ENCODE data around the gene DMRTC2. TPM values are rescaled to one million over a fixed set of nuclear protein-coding genes. Genes with fewer than 3 reads are reported as not detected.

Gene DMRTC2
- total and polyA plus RNA-seq, 5 experiments from 2014 or later: not detected

- H3K9me3 Mint-ChIP-seq: no peaks in the 10 kb centered on the region
- POLR2A ChIA-PET: interaction anchor here (0.8 to 3.9 kb wide), 5 partner anchors 9 to 25 kb away, joined by 3 to 61 read pairs (median 3); partner anchors contain the start of gene ARHGEF1
These were observed 52.3 kb downstream of the DMRTC2 start for GRCh38 chr19:41897181-41897580.

DNA sequence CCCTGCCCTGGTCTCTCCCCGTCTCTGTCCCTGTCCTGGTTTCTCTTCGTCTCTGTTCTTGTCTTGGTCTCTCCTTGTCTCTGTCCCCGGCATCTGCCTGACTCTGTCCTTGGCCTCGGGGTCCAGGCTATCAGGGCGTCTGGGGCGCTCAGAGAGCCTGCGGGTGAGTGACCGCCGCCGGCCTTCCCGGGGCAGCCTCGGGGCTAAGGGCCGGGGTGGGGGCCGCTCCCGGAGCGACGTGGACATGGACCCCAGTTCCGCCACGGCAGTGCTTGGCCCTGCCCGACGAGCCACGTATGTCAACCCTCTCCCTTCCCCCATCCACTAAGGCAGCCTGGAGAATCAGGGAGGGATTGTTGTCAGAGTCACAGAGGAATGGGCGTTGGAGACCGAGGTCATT, 53.0 kb downstream of the DMRTC2 start:
- H3K27ac Mint-ChIP-seq: peak overlapping the region; percentile 47 to 96 (median 82)
- peaks cover 4 to 90% (median 26%) of the 10 kb centered on the region in 3 donors for H3K36me3 Mint-ChIP-seq
- H3K27me3 Mint-ChIP-seq: no peaks in the 10 kb centered on the region
- no peak for ATAC-seq
- POLR2A ChIA-PET: interaction anchor here (0.8 to 15.2 kb wide), 8 partner anchors 10 to 38 kb away, joined by 3 to 465 read pairs (median 6); partner anchors contain the start of genes ARHGEF1 and RPS19
- no peaks in the 10 kb centered on the region for H3K9me3 Mint-ChIP-seq
- peak overlapping the region in 7 of 10 donors; percentile 7 to 69 (median 56) for H3K4me3 Mint-ChIP-seq
- DNase-seq: no peak
- H3K4me1 Mint-ChIP-seq: peaks cover 30 to 73% (median 64%) of the 10 kb centered on the region in 4 donors

More at GRCh38 chr19:41897181-41897580, 52.3 kb downstream of the DMRTC2 start:
- peaks cover 4 to 84% (median 24%) of the 10 kb centered on the region in 3 donors for H3K36me3 Mint-ChIP-seq
- DNase-seq (no peak), ATAC-seq (no peak)
- peaks cover 30 to 73% (median 67%) of the 10 kb centered on the region in 4 donors for H3K4me1 Mint-ChIP-seq
- peak overlapping the region in 5 of 10 donors; percentile 70 to 96 (median 86) for H3K27ac Mint-ChIP-seq
- peak overlapping the region in 1 of 10 donors; percentile 59 for H3K4me3 Mint-ChIP-seq
- no peaks in the 10 kb centered on the region for H3K27me3 Mint-ChIP-seq

DNA sequence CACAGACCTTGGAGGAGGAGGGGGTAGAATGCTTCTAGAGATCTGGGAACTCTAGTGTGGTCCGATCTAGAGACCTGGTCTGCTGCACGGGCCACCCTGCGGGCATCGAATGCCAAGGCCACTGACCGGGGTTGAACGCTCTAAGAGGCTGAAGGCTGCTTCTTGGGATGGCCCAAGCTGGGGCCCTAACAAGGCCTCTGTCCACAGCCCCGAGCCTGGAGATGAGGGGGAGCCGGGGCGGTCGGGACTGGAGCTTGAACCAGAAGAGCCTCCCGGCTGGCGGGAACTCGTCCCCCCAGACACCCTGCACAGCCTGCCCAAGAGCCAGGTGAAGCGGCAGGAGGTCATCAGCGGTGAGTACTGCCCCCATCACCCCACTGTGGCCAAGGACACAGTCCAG, 53.4 kb downstream of the DMRTC2 start:
- H3K4me3 Mint-ChIP-seq: peak overlapping the region in 8 of 10 donors; percentile 7 to 69 (median 40)
- H3K4me1 Mint-ChIP-seq: peaks cover 27 to 74% (median 60%) of the 10 kb centered on the region in 4 donors
- H3K36me3 Mint-ChIP-seq: peaks cover 4 to 91% (median 28%) of the 10 kb centered on the region in 3 donors
- DNase-seq (no peak), ATAC-seq (no peak)
- POLR2A ChIA-PET: interaction anchor here (0.9 to 15.2 kb wide), 5 partner anchors 12 to 39 kb away, joined by 3 to 465 read pairs (median 8); partner anchors contain the start of genes ARHGEF1 and RPS19
- H3K9me3 Mint-ChIP-seq: no peaks in the 10 kb centered on the region
- H3K27me3 Mint-ChIP-seq: no peaks in the 10 kb centered on the region
- H3K27ac Mint-ChIP-seq: peak overlapping the region in 9 of 10 donors; percentile 47 to 96 (median 72)

Small RNAs within 50 kb of the gene (microRNA-seq; reads per million reads assigned to microRNA genes)
- not detected for gene MIR6797 (ENCODE audit: borderline microRNAs expressed)

Other genes starting within 250 kb of the DMRTC2 start
- gene CEACAM4, start 218.0 kb upstream of the DMRTC2 start, total RNA-seq: not detected
- gene CEACAM4, start 218.0 kb upstream of the DMRTC2 start, polyA plus RNA-seq: not detected
- gene CEACAM7, start 156.8 kb upstream of the DMRTC2 start, total RNA-seq: not detected
- gene CEACAM7, start 156.8 kb upstream of the DMRTC2 start, polyA plus RNA-seq: not detected
- not detected for gene CEACAM5, start 136.4 kb upstream of the DMRTC2 start, total RNA-seq
- gene CEACAM5, start 136.4 kb upstream of the DMRTC2 start, polyA plus RNA-seq: not detected
- gene CEACAM6, start 89.5 kb upstream of the DMRTC2 start, total RNA-seq: not detected
- not detected for gene CEACAM6, start 89.5 kb upstream of the DMRTC2 start, polyA plus RNA-seq
- gene CEACAM3, start 48.5 kb upstream of the DMRTC2 start, total RNA-seq: not detected
- not detected for gene CEACAM3, start 48.5 kb upstream of the DMRTC2 start, polyA plus RNA-seq
- gene LYPD4, start 359 bp upstream of the DMRTC2 start, total RNA-seq: not detected
- gene LYPD4, start 359 bp upstream of the DMRTC2 start, polyA plus RNA-seq: not detected
- gene RPS19, start 15.2 kb downstream of the DMRTC2 start, total RNA-seq: 1,000 to 10,000 TPM; 3,479 to 3,513 TPM
- 1,000 to 10,000 TPM; 6,905 to 8,825 (median 8,505) TPM for gene RPS19, start 15.2 kb downstream of the DMRTC2 start, polyA plus RNA-seq
- gene CD79A, start 32.2 kb downstream of the DMRTC2 start, total RNA-seq: 10 to 100 TPM; 48.6 to 51.0 TPM
- gene CD79A, start 32.2 kb downstream of the DMRTC2 start, polyA plus RNA-seq: 10 to 100 TPM; 54.9 to 88.2 (median 85.1) TPM
- 1,000 to 10,000 TPM; 1,211 to 1,239 TPM for gene ARHGEF1, start 38.1 kb downstream of the DMRTC2 start, total RNA-seq
- gene ARHGEF1, start 38.1 kb downstream of the DMRTC2 start, polyA plus RNA-seq: 100 to 1,000 TPM; 161 to 346 (median 211) TPM
- gene ERFL, start 83.4 kb downstream of the DMRTC2 start, total RNA-seq: 1 to 10 TPM; 7.5 to 8.1 TPM
- not detected for gene ERFL, start 83.4 kb downstream of the DMRTC2 start, polyA plus RNA-seq
- 10 to 100 TPM; 87.6 to 90.3 TPM for gene RABAC1, start 114.3 kb downstream of the DMRTC2 start, total RNA-seq
- gene RABAC1, start 114.3 kb downstream of the DMRTC2 start, polyA plus RNA-seq: 100 to 1,000 TPM; 201 to 288 (median 231) TPM
- gene ATP1A3, start 149.2 kb downstream of the DMRTC2 start, total RNA-seq: 1 to 10 TPM; 3.4 to 6.2 TPM
- gene ATP1A3, start 149.2 kb downstream of the DMRTC2 start, polyA plus RNA-seq: 1 to 10 TPM; 2.8 to 4.9 (median 2.8) TPM
- under 1 TPM; 0.25 to 0.34 TPM for gene GRIK5, start 225.2 kb downstream of the DMRTC2 start, total RNA-seq
- gene GRIK5, start 225.2 kb downstream of the DMRTC2 start, polyA plus RNA-seq: not detected
- gene ZNF574, start 231.1 kb downstream of the DMRTC2 start, total RNA-seq: 10 to 100 TPM; 18.3 to 20.8 TPM
- 10 to 100 TPM in 1 of 3 donors, 1 to 10 TPM in 2; 7.8 to 21.5 (median 8.0) TPM for gene ZNF574, start 231.1 kb downstream of the DMRTC2 start, polyA plus RNA-seq

All from naive thymus-derived CD8-positive, alpha-beta T cell (primary cell).